Measurements from ENCODE around the gene CELSR1.

DNA sequence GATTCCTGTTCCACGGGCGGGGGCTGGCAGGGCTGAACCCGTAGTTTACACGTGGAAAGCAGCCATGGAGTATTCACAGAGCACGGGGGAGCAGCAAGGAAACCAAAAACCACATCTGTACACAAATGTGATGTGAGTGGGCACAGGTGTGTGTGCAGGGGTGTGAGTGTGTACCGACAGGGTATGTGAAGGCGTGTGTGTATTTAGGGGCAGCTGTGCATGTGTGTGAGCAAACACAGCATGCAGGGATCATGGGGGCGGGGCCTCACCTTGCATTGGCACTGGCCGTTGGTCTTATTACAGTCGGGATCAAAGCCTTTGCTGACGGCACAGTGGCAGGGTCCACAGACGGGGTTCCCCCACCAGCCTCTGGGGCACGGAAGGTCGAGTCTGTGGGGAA is 143.5 kb downstream of the CELSR1 start:
- TF ChIP-seq CTCF (IDR thresholded peaks at IDR 0.05) (no peak), POLR2A (IDR thresholded peaks at IDR 0.05) (no peak), POLR2AphosphoS5 (IDR thresholded peaks at IDR 0.05) (no peak)

All from sigmoid colon (tissue), 4 donors.